ENCODE results near the gene VRTN. TPM values are rescaled to one million over a fixed set of nuclear protein-coding genes. Genes with fewer than 3 reads are reported as not detected.

Gene VRTN
- total and polyA plus RNA-seq, 9 of the 15 experiments (the other 6 are each of a cell fraction or from before 2014, with no cell fraction given) = 0.05 to 0.09 (median 0.06) TPM; not detected in 6

DNA sequence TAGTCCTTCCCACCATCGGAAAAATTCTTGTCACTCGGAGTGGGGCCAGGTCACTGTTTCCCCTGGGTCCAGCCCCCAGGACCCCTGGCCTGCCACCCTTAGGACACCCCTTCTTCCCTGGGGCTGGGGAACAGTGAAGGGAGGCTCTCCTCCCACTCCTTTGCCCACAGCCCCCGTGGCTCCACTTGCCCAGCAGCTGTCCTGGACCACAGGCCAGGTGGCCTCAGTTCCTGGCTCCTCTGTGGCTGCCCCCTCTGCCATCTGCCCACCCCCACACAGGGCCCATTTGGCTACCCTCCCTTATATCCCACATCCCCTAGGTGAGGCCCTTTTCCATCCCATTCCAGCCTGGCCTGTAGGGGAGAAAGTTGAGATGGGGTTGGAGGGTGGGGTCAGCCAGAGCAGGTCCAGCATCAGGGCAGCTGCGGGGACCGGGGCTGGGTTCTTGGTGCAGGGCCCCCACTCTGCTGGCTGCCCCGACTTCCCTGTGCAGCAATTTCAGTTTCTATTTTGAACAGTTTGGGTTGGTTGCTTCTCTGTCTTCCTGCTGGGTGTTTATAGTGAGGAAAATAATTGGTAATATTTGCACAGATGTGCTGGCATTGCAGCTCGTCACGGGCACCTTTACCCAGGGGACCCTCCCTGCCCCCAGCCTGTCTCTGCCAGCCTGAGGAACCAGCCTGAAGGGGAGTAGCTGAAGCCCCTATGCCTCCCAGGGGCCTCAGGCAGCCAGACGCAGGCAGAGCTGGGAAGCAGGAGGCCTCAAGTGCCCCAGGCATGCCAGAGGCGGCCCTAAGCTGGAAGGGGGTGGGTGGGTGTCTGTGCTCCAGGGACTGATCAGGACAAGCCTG is 54.4 kb downstream of the VRTN start:
- Histone ChIP-seq H3K27me3 (ENCODE audit: control insufficient read depth in 2 of 2, insufficient read depth in 2 of 2, low read length in 2 of 2) (peaks cover 0 to 42% of the 10 kb centered on the region in 2 experiments; a peak in 3 of 5 replicates), H3K9me1 (ENCODE audit: control insufficient read depth, insufficient read depth, low read length) (no peaks in the 10 kb centered on the region), H3K79me2 (ENCODE audit: control insufficient read depth, insufficient read depth, low read length) (no peaks in the 10 kb centered on the region), H4K20me1 (replicated peaks; ENCODE audit: control insufficient read depth, insufficient read depth, low read length) (no peaks in the 10 kb centered on the region), H3K4me2 (ENCODE audit: insufficient read depth, low read length) (no peak overlapping the region), H2AFZ (ENCODE audit: low read depth, low read length) (no peak overlapping the region), H3K4me1 (replicated peaks in 1 of 2; ENCODE audit: control insufficient read depth in 2 of 2, insufficient read depth in 2 of 2, low read length in 2 of 2) (no peaks in the 10 kb centered on the region), H3K4me3 (no peak overlapping the region), H3K9ac (ENCODE audit: insufficient read depth in 1 of 2, low read depth in 2 of 2, low read length in 2 of 2) (no peak overlapping the region; a peak in 1 of 4 replicates), H3K9me3 (replicated peaks; ENCODE audit: control insufficient read depth, insufficient read depth, low read depth, low read length) (no peaks in the 10 kb centered on the region), H3K27ac (ENCODE audit: extremely low read depth, low read depth, low read length) (no peak overlapping the region), H3K36me3 (ENCODE audit: control insufficient read depth, insufficient read depth, low read length) (no peaks in the 10 kb centered on the region)
- no TSS peak for BruUV-seq (replicated peaks)
- POLR2A ChIA-PET = no interaction called here
- 9% methylated on average over 9 of the region's 10 CpGs for WGBS (ENCODE audit: insufficient coverage, low coverage, missing lambda C conversion rate)
- ATAC-seq (no peak), FAIRE-seq (no peak), DNase-seq (ENCODE audit: extremely low read depth in 1 of 4, low spot score in 3 of 4) (no peak)
- in situ Hi-C loops (cut with MboI) (no loop called here), intact Hi-C loops (cut with micrococcal nuclease) (no loop called here)
- CTCF ChIA-PET (ENCODE audit: low intra/inter-chr PET ratio) = no interaction called here
- TF ChIP-seq, protein P1, sequence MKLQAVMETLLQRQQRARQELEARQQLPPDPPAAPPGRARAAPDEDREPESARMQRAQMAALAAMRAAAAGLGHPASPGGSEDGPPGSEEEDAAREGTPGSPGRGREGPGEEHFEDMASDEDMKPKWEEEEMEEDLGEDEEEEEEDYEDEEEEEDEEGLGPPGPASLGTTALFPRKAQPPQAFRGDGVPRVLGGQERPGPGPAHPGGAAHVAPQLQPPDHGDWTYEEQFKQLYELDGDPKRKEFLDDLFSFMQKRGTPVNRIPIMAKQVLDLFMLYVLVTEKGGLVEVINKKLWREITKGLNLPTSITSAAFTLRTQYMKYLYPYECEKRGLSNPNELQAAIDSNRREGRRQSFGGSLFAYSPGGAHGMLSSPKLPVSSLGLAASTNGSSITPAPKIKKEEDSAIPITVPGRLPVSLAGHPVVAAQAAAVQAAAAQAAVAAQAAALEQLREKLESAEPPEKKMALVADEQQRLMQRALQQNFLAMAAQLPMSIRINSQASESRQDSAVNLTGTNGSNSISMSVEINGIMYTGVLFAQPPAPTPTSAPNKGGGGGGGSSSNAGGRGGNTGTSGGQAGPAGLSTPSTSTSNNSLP (IDR thresholded peaks at IDR 0.05; ENCODE audit: borderline replicate concordance, low read depth, low read length) = no peak
- no peak for TF ChIP-seq ATF7 (IDR thresholded peaks at IDR 0.05)
- TF ChIP-seq ZNF143 (CRISPR knock-in tag; IDR thresholded peaks at IDR 0.05) = no peak
- TF ChIP-seq, protein P2, sequence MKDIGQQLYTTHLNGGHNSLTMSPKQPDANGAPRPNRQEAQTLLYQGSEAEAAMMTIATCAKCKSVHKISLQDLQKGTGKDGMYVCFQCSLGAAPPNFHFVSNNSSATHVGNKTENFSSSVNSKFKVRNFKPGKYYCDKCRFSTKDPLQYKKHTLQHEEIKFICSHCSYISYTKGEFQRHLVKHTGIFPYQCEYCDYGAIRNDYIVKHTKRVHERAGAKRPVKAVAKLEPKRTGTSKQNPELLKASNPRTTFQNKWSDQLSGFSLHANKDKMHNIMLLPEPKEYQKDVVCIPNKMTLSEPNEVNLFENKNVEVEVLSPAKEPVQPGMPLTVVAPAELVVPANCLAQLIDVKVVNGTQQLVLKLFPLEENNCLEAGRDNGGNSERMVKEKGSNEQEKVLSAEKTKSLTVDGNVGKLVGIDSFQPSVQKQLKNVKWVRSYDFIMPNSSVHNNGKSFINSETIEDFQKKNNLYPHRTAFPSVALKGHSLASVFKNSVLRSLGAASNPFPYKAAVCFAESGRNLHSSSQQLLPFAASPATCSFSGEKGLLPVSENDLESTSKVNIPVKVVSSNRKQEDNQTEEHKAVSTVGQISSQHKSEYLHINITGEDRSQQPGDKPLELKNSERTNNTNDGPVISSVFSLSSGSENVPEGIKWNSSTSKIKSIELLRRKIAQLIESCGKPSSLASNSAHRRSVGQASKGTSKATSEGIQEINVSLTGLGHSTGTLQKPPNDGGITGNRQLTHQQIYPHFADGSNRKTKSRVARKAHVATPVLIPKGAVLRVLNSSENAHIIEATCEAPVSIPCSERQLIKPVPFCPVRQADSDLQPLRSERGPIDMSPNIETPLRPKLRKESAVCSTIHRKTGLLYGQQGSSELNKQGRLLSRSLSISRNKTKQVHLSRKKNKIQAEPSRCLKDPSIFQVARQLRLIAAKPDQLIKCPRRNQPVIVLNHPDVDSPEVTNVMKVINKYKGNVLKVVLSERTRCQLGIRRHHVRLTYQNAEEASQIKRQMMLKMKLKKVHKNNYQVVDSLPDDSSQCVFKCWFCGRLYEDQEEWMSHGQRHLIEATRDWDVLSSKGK (CRISPR knock-in tag; IDR thresholded peaks at IDR 0.05) = no peak
- TF ChIP-seq MXI1 (IDR thresholded peaks at IDR 0.05; ENCODE audit: low read depth, low read length) = no peak
- no peak for TF ChIP-seq RBM14 (IDR thresholded peaks at IDR 0.05; ENCODE audit: borderline replicate concordance, insufficient read depth, low read depth, low read length)
- no peak for TF ChIP-seq MED1 (CRISPR knock-in tag; IDR thresholded peaks at IDR 0.05; ENCODE audit: borderline replicate concordance)
- TF ChIP-seq ZNF174 (CRISPR knock-in tag; IDR thresholded peaks at IDR 0.05) = no peak
- TF ChIP-seq, protein P3, sequence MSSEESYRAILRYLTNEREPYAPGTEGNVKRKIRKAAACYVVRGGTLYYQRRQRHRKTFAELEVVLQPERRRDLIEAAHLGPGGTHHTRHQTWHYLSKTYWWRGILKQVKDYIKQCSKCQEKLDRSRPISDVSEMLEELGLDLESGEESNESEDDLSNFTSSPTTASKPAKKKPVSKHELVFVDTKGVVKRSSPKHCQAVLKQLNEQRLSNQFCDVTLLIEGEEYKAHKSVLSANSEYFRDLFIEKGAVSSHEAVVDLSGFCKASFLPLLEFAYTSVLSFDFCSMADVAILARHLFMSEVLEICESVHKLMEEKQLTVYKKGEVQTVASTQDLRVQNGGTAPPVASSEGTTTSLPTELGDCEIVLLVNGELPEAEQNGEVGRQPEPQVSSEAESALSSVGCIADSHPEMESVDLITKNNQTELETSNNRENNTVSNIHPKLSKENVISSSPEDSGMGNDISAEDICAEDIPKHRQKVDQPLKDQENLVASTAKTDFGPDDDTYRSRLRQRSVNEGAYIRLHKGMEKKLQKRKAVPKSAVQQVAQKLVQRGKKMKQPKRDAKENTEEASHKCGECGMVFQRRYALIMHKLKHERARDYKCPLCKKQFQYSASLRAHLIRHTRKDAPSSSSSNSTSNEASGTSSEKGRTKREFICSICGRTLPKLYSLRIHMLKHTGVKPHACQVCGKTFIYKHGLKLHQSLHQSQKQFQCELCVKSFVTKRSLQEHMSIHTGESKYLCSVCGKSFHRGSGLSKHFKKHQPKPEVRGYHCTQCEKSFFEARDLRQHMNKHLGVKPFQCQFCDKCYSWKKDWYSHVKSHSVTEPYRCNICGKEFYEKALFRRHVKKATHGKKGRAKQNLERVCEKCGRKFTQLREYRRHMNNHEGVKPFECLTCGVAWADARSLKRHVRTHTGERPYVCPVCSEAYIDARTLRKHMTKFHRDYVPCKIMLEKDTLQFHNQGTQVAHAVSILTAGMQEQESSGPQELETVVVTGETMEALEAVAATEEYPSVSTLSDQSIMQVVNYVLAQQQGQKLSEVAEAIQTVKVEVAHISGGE (CRISPR knock-in tag; IDR thresholded peaks at IDR 0.05) = no peak
- no peak for TF ChIP-seq CREB1 (IDR thresholded peaks at IDR 0.05)
- no peak for TF ChIP-seq CREB1 (CRISPR knock-in tag; IDR thresholded peaks at IDR 0.05)
- TF ChIP-seq PURB (CRISPR knock-in tag; IDR thresholded peaks at IDR 0.05; ENCODE audit: low read depth) = no peak
